Activated B cell treated with CpG ODN at 0.5 μM for 24 hours (primary cell): Measurements from ENCODE around the gene FER. TPM values are rescaled to one million over a fixed set of nuclear protein-coding genes. Genes with fewer than 3 reads are reported as not detected.
"Not testable (repeated sequence)": the region's sequence is repeated elsewhere in the genome, so short reads cannot be mapped to it uniquely, and the experiment has no call there.

Experiments
- ATAC-seq: fragments of 200-7000 bp; cut with Tn5 transposase; one replicate; pipeline ENCODE4 v1.10.0; 2021; ENCODE audit warnings: low read depth, mild to moderate bottlenecking, moderate library complexity
- CTCF ChIA-PET: fragments of 350-600 bp; sonication (Branson Sonifier 250); formaldehyde crosslinking; loops from one replicate; lab custom pipeline; 2021; ENCODE audit warnings: antibody characterized with exemption; lab: Charles Lee
- POLR2A ChIA-PET: fragments of 350-600 bp; sonication (Branson Sonifier 250); formaldehyde crosslinking; loops from one replicate; lab custom pipeline; 2021; ENCODE audit warnings: antibody characterized with exemption; lab: Charles Lee
- DNase-seq: peaks from one replicate; pipeline ENCODE4 v3.0.0; 2022
- H3K27ac Mint-ChIP-seq: one replicate; pipeline ENCODE4 v1.8.0; 2020; ENCODE audit warnings: mixed read lengths
- H3K27me3 Mint-ChIP-seq: one replicate; pipeline ENCODE4 v1.8.0; 2021; ENCODE audit warnings: mixed read lengths
- H3K36me3 Mint-ChIP-seq: one replicate; pipeline ENCODE4 v1.8.0; 2021; ENCODE audit warnings: low read depth, mixed read lengths
- H3K4me1 Mint-ChIP-seq: one replicate; pipeline ENCODE4 v1.8.0; 2021; ENCODE audit warnings: mixed read lengths
- H3K4me3 Mint-ChIP-seq: one replicate; pipeline ENCODE4 v1.8.0; 2020; ENCODE audit warnings: mild to moderate bottlenecking, mixed read lengths
- H3K9me3 Mint-ChIP-seq: one replicate; pipeline ENCODE4 v1.8.0; 2020; ENCODE audit warnings: mixed read lengths
- intact Hi-C: fragments of 100-400 bp; cut with micrococcal nuclease; formaldehyde crosslinking; loops from one replicate; pipeline ENCODE4 v1.15.1; 2024
- total RNA-seq: library from RNA; stranded (reverse); gene quantifications from 2 replicates; pipeline ENCODE4 v1.2.3, GENCODE V29; 2022
- TF ChIP-seq, protein P1 (sequence below): fragments of 200-600 bp; IDR thresholded peaks from one replicate; pipeline ENCODE4 v1.8.0; 2022; ENCODE audit warnings: antibody characterized with exemption, mild to moderate bottlenecking

The FER gene
- total RNA-seq, 1 donor from 2014 or later = 17.3 TPM

DNA sequence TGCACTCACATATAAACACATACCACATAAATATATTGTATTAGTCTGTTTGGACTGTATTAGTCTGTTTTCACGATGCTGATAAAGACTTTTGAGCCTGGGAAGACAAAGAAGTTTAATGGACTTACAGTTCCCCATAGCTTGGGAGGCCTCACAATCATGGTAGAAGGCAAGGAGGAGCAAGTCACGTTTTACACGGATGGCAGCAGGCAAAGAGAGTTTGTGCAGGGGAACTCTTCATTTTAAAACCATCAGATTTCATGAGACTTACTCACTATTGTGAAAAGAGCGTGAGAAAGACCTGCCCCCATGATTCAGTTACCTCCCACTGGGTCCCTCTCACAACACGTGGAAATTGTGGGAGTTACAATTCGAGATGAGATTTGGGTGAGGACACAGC is 133.4 kb downstream of the FER start:
- Mint-ChIP-seq H3K4me3 (no peak overlapping the region), H3K4me1 (no peaks in the 10 kb centered on the region), H3K27me3 (no peaks in the 10 kb centered on the region), H3K9me3 (peaks cover 2% of the 10 kb centered on the region), H3K27ac (no peak overlapping the region), H3K36me3 (peaks cover 8% of the 10 kb centered on the region)
- DNase-seq = no peak
- ChIA-PET CTCF (no interaction called here), POLR2A (no interaction called here)
- intact Hi-C loops = no loop called here
- TF ChIP-seq, protein P1, sequence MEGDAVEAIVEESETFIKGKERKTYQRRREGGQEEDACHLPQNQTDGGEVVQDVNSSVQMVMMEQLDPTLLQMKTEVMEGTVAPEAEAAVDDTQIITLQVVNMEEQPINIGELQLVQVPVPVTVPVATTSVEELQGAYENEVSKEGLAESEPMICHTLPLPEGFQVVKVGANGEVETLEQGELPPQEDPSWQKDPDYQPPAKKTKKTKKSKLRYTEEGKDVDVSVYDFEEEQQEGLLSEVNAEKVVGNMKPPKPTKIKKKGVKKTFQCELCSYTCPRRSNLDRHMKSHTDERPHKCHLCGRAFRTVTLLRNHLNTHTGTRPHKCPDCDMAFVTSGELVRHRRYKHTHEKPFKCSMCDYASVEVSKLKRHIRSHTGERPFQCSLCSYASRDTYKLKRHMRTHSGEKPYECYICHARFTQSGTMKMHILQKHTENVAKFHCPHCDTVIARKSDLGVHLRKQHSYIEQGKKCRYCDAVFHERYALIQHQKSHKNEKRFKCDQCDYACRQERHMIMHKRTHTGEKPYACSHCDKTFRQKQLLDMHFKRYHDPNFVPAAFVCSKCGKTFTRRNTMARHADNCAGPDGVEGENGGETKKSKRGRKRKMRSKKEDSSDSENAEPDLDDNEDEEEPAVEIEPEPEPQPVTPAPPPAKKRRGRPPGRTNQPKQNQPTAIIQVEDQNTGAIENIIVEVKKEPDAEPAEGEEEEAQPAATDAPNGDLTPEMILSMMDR = no peak
- ATAC-seq = no peak

GRCh38 chr5:108884736-108885135 is 137.0 kb downstream of the FER start:
- DNase-seq (no peak), ATAC-seq (no peak)
- Mint-ChIP-seq H3K4me1 (no peaks in the 10 kb centered on the region), H3K4me3 (no peak overlapping the region), H3K36me3 (peaks cover 7% of the 10 kb centered on the region), H3K27ac (no peak overlapping the region), H3K9me3 (peaks cover 2% of the 10 kb centered on the region), H3K27me3 (no peaks in the 10 kb centered on the region)
- TF ChIP-seq, protein P1 = no peak
- ChIA-PET CTCF (no interaction called here), POLR2A (no interaction called here)
- intact Hi-C loops = no loop called here

GRCh38 chr5:108898257-108898656 is 150.6 kb downstream of the FER start:
- H3K9me3 Mint-ChIP-seq = no peaks in the 10 kb centered on the region
- ATAC-seq (no peak), DNase-seq (no peak)
- POLR2A ChIA-PET = no interaction called here
- H3K27me3 Mint-ChIP-seq = no peaks in the 10 kb centered on the region
- H3K4me3 Mint-ChIP-seq = no peak overlapping the region
- H3K27ac Mint-ChIP-seq = no peak overlapping the region
- TF ChIP-seq, protein P1 = no peak
- peaks cover 16% of the 10 kb centered on the region for H3K36me3 Mint-ChIP-seq
- CTCF ChIA-PET = no interaction called here
- peaks cover 6% of the 10 kb centered on the region for H3K4me1 Mint-ChIP-seq
- intact Hi-C loops = no loop called here

- H3K27ac Mint-ChIP-seq = no peak overlapping the region
- ATAC-seq = no peak
Measured at GRCh38 chr5:108898707-108899106, 151.0 kb downstream of the FER start.

GRCh38 chr5:108899244-108899643 is 151.5 kb downstream of the FER start:
- H3K9me3 Mint-ChIP-seq, H3K27ac Mint-ChIP-seq, H3K27me3 Mint-ChIP-seq, H3K4me1 Mint-ChIP-seq, CTCF ChIA-PET, intact Hi-C loops, DNase-seq, H3K4me3 Mint-ChIP-seq, ATAC-seq: not testable (repeated sequence)
- POLR2A ChIA-PET = interaction anchor here (0.7 kb wide), 2 partner anchors 20 to 146 kb away, joined by 3 read pairs; no protein-coding TSS in a partner anchor
- peaks cover 10% of the 10 kb centered on the region for H3K36me3 Mint-ChIP-seq

More at GRCh38 chr5:108898707-108899106, 151.0 kb downstream of the FER start:
- Mint-ChIP-seq H3K27me3 (no peaks in the 10 kb centered on the region), H3K9me3 (no peaks in the 10 kb centered on the region), H3K4me3 (no peak overlapping the region), H3K4me1 (peaks cover 6% of the 10 kb centered on the region), H3K36me3 (peaks cover 13% of the 10 kb centered on the region)
- intact Hi-C loops = no loop called here
- no peak for DNase-seq
- ChIA-PET POLR2A (interaction anchor here (0.7 kb wide), 1 partner anchor 21 kb away, joined by 3 read pairs; no protein-coding TSS in a partner anchor), CTCF (no interaction called here)
- TF ChIP-seq, protein P1 = no peak

GRCh38 chr5:108900668-108901067 is 153.0 kb downstream of the FER start:
- Mint-ChIP-seq H3K27me3 (no peaks in the 10 kb centered on the region), H3K4me1 (peaks cover 6% of the 10 kb centered on the region), H3K36me3 (peaks cover 4% of the 10 kb centered on the region), H3K9me3 (no peaks in the 10 kb centered on the region), H3K27ac (no peak overlapping the region), H3K4me3 (no peak overlapping the region)
- no peak for ATAC-seq
- TF ChIP-seq, protein P1 = no peak
- intact Hi-C loops = no loop called here
- no peak for DNase-seq
- CTCF ChIA-PET = no interaction called here
- POLR2A ChIA-PET = no interaction called here
